ENCODE measurements around the gene CLIC1. TPM values are rescaled to one million over a fixed set of nuclear protein-coding genes. Genes with fewer than 3 reads are reported as not detected.
"Not testable (repeated sequence)": the region's sequence is repeated elsewhere in the genome, so short reads cannot be mapped to it uniquely, and the experiment has no call there.

CLIC1 gene
- polyA plus RNA-seq, 1 donor = 102 TPM

- no peak for DNase-seq (ENCODE audit: low read depth)
Measured at GRCh38 chr6:31722173-31722572, 14.2 kb downstream of the CLIC1 start.

DNA sequence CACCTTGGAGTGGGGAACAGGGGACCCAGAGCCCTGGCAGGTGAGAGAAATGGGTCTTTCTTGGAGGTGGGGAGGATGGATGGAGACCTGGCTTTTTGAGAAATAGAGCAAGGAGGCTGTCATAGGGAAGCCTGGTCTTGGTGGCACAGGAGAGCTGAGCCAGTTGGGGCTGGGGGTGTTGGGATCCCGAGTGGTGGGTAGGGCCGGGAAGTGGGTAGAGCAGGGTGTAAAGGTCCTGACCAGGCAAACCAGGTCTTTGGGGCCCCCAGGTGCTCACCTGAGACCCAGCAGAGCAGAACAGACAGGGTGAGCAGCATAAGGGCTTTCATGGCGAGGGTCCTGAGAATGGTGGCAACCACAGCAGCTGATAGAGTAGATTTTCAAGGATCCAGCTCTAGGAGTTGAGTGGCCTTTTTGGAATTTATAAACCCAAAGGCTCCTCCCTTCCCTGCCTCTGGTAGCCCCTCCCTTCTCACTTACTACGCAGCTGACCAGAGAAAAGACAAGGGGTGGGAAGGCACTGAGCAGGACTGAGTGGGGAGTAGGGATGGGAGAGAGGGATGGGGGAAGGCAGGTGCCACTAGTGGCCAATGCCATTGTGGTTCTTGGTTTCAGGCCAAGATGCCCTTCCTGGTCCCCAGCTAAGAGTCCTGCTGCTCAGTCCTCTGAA lies 14.8 kb downstream of the CLIC1 start, which contains the start of gene LY6G6C:
TSS of gene LY6G6C (minus strand) at position 396 of the 670 bp plus-strand sequence. CDS start at position 329, 67 bp downstream.
- DNase-seq (ENCODE audit: low read depth) = no peak

DNA sequence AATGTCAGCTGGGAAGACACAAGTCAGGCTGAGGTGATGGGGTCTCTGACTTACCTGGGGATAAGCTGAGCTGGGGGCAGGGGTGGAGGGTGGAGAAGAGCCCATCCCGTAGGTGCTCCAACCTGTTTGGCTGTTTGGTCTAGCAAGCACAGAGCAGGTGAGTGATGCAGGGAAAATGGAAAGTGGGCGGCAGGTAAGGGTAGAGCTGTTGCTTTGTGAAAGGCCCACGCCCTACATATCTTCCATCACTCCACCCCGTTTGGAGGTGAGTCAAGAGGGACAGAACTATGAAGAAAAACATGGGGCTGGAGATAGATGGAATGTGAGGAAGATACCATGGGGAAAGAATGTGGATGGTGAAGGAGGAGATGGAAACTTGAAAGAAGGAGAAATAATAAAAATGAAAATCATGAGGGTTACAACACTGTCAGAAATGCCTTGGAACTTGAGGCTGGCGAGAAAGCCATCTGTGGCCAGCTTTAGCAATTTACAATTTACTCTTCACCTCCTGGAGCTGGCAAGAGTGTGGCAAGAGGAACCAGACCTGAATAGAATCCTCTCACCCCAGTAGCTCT lies 16.0 kb downstream of the CLIC1 start:
- DNase-seq (ENCODE audit: low read depth) = no peak

- DNase-seq (ENCODE audit: low read depth) = no peak
Measured at GRCh38 chr6:31719001-31719400, 17.3 kb downstream of the CLIC1 start.

GRCh38 chr6:31718265-31718664 lies 18.1 kb downstream of the CLIC1 start:
- no peak for DNase-seq (ENCODE audit: low read depth)

DNA sequence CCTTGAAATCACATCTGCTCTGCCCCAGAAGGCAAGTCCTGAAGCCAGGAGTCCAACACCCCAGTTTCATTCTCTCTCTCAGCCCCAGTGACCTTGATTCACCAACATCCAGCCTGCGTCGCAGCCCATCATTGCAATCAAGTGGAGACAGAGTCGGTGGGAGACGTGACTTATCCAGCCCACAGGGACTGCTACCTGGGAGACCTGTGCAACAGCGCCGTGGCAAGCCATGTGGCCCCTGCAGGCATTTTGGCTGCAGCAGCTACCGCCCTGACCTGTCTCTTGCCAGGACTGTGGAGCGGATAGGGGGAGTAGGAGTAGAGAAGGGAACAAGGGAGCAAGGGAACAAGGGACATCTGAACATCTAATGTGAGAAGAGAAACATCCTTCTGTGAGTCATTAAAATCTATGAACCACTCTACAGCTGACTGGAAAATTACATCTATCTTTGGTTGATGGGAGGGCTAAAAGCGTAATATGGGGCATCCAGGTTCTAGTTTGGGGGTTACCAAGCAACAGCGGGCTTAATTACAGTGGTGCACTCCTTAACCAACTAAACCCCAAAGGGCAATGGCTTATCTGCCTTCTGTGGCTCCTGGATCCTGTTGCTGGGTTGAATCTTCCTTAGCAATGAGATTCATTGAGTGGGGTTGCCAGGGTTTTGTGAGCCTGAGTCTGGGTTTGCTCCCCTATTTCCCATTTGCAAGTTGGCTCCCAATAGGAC lies 18.7 kb downstream of the CLIC1 start:
- no peak for DNase-seq (ENCODE audit: low read depth)

- DNase-seq (ENCODE audit: low read depth) = no peak
Measured at GRCh38 chr6:31715022-31715958, 21.0 kb downstream of the CLIC1 start, which contains the start of gene LY6G6D. Gene LY6G6D, plus strand, starts transcription at chr6:31715348. Its CDS starts 8 bp downstream, at chr6:31715356.

DNA sequence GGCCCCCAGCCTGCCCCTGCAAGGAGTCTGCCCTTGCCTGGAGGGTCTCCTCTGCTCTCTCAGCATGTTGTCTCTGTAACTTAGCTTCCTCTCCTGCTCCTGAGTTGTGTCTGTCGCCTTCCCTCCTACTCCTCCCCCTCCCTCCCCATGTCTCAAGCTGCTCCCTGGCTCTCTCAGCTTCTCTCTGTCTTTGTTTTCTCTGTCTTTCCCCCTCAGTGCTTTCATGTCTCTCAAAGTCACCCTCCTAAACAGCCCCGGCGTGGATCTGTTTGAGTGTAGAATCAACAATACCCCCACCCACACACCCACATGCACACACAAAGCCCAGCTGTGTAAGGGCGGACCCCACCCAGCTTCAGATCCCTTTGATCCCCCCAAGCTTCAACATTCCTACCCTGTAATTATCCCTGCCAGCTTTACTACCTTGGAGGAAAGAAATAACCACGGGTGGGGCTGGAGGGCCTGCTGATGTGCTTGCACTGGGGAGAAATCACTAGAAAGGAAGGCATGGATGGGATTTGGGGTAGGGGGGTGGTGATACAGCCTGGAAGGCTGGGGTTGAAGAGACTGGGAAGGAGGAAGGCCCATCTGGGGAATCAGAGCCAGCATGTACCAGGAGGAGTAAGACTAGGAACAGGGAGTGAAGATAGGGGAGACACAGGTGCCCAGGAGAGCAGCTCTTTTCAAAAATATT lies 22.2 kb downstream of the CLIC1 start:
- DNase-seq (ENCODE audit: low read depth) = no peak

DNA sequence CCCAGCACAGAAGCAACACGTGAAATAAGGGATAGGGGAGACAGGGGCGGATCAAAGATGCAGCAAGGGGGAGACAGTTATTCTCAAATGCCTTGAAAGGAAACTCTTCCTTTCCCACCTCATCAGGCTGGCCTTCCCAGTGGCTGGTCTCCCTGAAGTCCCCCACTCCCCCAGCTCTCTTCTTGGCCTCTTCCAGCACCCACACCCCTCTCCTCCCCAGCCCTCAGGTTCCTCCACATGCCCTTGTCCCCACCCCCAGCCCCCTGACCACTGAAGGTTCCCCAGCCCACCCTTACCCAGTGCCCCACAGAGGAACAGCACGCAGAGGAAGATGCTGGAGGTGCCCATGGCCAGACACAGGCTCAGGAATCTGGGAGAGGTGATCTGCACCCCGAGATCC lies 22.9 kb downstream of the CLIC1 start:
- no peak for DNase-seq (ENCODE audit: low read depth)

GRCh38 chr6:31712296-31712695 lies 24.0 kb downstream of the CLIC1 start:
- DNase-seq (ENCODE audit: low read depth) = no peak

GRCh38 chr6:31711233-31711632 lies 25.1 kb downstream of the CLIC1 start:
- no peak for DNase-seq (ENCODE audit: low read depth)

- no peak for DNase-seq (ENCODE audit: low read depth)
Measured at GRCh38 chr6:31710523-31711219, 25.7 kb downstream of the CLIC1 start.

- not testable (repeated sequence) for DNase-seq (ENCODE audit: low read depth)
Measured at GRCh38 chr6:31709157-31709556, 27.2 kb downstream of the CLIC1 start.

- DNase-seq (ENCODE audit: low read depth) = no peak
Measured at GRCh38 chr6:31708224-31708623, 28.1 kb downstream of the CLIC1 start.

GRCh38 chr6:31707701-31708100 lies 28.6 kb downstream of the CLIC1 start:
- no peak for DNase-seq (ENCODE audit: low read depth)

DNA sequence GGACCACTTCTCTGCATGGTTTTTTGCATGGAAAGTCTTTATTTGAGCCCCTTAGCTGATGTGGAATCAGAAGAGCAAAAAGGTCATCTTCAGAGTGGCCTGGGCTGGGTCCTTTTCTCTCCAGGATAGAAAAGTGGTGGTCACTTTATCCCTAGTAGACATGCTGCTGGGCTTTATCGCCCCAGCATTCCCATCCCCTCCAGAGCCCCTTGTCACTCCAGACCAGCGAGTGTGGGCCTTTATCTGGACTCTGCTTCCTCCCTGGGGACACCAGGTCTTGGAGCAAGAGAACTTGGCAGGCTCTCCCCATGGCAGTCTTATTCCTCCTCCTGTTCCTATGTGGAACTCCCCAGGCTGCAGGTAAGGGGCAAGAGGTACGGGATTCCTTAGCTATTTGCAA lies 29.7 kb downstream of the CLIC1 start, which contains the start of gene LY6G6F:
TSS of gene LY6G6F (plus strand) at position 268 of the 400 bp plus-strand sequence. CDS start at position 309, 41 bp downstream.
- no peak for DNase-seq (ENCODE audit: low read depth)

DNA sequence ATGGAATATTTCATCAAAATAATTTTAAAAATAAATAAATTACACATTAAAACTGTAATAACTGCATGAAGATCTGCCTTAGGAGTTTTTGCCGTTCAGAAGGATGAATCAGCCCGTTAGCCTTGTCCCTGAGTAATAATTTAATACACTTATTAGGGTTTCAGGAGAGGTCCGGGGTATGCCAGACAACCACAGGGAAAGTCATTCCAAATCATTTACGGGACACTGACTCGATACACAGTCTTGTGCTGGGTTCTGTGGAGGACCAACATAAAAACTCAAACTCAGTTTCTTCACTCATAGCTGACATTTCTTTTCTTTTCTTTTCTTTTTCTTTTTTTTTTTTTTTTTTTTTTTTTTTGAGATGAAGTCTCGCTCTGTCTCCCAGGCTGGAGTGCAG lies 30.4 kb downstream of the CLIC1 start:
- DNase-seq (ENCODE audit: low read depth) = no peak

- DNase-seq (ENCODE audit: low read depth) = peak; percentile 99
Measured at GRCh38 chr6:31702819-31703716, 33.3 kb downstream of the CLIC1 start, which contains the start of gene ABHD16A. Gene ABHD16A, minus strand, starts transcription at chr6:31703324. Its CDS starts 43 bp downstream, at chr6:31703281.

GRCh38 chr6:31702405-31702818 lies 33.9 kb downstream of the CLIC1 start:
- no peak for DNase-seq (ENCODE audit: low read depth)
